ENCODE data around the gene TTC12.

Gene TTC12

GRCh38 chr11:113332023-113332422, 17.6 kb downstream of the TTC12 start:
- no peak for DNase-seq

GRCh38 chr11:113332638-113333329, 18.4 kb downstream of the TTC12 start:
- no peak for DNase-seq

GRCh38 chr11:113334183-113334582, 19.8 kb downstream of the TTC12 start:
- no peak for DNase-seq

GRCh38 chr11:113338730-113339129, 24.3 kb downstream of the TTC12 start:
- no peak for DNase-seq

GRCh38 chr11:113339929-113340589, 25.7 kb downstream of the TTC12 start:
- DNase-seq = no peak

- no peak for DNase-seq
Observed at GRCh38 chr11:113341388-113342165, 27.2 kb downstream of the TTC12 start.

GRCh38 chr11:113345978-113346377, 31.6 kb downstream of the TTC12 start:
- DNase-seq = no peak

GRCh38 chr11:113349528-113349927, 35.1 kb downstream of the TTC12 start:
- no peak for DNase-seq

GRCh38 chr11:113350336-113351067, 36.1 kb downstream of the TTC12 start:
- no peak for DNase-seq

GRCh38 chr11:113351068-113351450, 36.7 kb downstream of the TTC12 start:
- DNase-seq = no peak

- DNase-seq = no peak
Observed at GRCh38 chr11:113351480-113351879, 37.1 kb downstream of the TTC12 start.

GRCh38 chr11:113356203-113356602, 41.8 kb downstream of the TTC12 start:
- no peak for DNase-seq

GRCh38 chr11:113363406-113363805, 49.0 kb downstream of the TTC12 start:
- no peak for DNase-seq

- DNase-seq = no peak
Observed at GRCh38 chr11:113363996-113364641, 49.7 kb downstream of the TTC12 start.

- no peak for DNase-seq
Observed at GRCh38 chr11:113365895-113366294, 51.5 kb downstream of the TTC12 start.

GRCh38 chr11:113369411-113369810, 55.0 kb downstream of the TTC12 start:
- DNase-seq = no peak

- no peak for DNase-seq
Observed at GRCh38 chr11:113370634-113371033, 56.3 kb downstream of the TTC12 start.

- no peak for DNase-seq
Observed at GRCh38 chr11:113372309-113372708, 57.9 kb downstream of the TTC12 start.

GRCh38 chr11:113373306-113373705, 58.9 kb downstream of the TTC12 start:
- DNase-seq = no peak

GRCh38 chr11:113373981-113374560, 59.7 kb downstream of the TTC12 start:
- no peak for DNase-seq

- DNase-seq = no peak
Observed at GRCh38 chr11:113375402-113375801, 61.0 kb downstream of the TTC12 start.

- no peak for DNase-seq
Observed at GRCh38 chr11:113376156-113376555, 61.8 kb downstream of the TTC12 start.

Data from Kasumi-1 (cell line).